Panc1 (cell line): ENCODE results near the gene GALT. TPM values are rescaled to one million over a fixed set of nuclear protein-coding genes. Genes with fewer than 3 reads are reported as not detected.
A peak's percentile ranks its signal among the peaks of the same experiment; 100 is the strongest.

Experiments used
- ATAC-seq: fragments of 200-7000 bp; cut with Tn5 transposase; 2 replicates; pipeline ENCODE4 v1.9.1; 2020; ENCODE audit warnings: mild to moderate bottlenecking, moderate library complexity
- Bru-seq: library from RNA; stranded (reverse); fragments of 400-500 nt; gene quantifications from one replicate; lab custom pipeline; 2021; lab: Mats Ljungman, UMichigan
- BruChase-seq, 2 experiments: library from RNA; stranded (reverse); fragments of 400-500 nt; gene quantifications; one replicate each; lab custom pipeline; 2021; lab: Mats Ljungman, UMichigan
- BruUV-seq: library from RNA; stranded (reverse); fragments of 400-500 nt; replicated peaks from 2 replicates; lab custom pipeline; 2021; lab: Mats Ljungman, UMichigan
- CTCF ChIA-PET: fragments of 300-600 bp; sonication (Branson Sonifier 250); formaldehyde crosslinking; loops from one replicate; lab custom pipeline; 2022; ENCODE audit warnings: antibody characterized with exemption; lab: Charles Lee
- POLR2A ChIA-PET: fragments of 300-600 bp; sonication (Branson Sonifier 250); formaldehyde crosslinking; loops from one replicate; lab custom pipeline; 2022; ENCODE audit warnings: antibody characterized with exemption; lab: Charles Lee
- DNase-seq: peaks from one replicate; pipeline ENCODE4 v3.0.0-alpha.2; 2010; ENCODE audit warnings: low read depth, low spot score
- H3K27ac ChIP-seq: 2 replicates; pipeline ENCODE4 v1.5.1; 2011; ENCODE audit warnings: mild to moderate bottlenecking, low read length, inconsistent platforms
- H3K27me3 ChIP-seq: fragments of 200-500 bp; sonication (Bioruptor generic); 2 replicates; pipeline ENCODE4 v1.6.0; 2014; ENCODE audit warnings: low read length, inconsistent platforms; ENCODE audit not compliant: control insufficient read depth, insufficient read depth
- H3K36me3 ChIP-seq: fragments of 200-500 bp; sonication (Bioruptor generic); 2 replicates; pipeline ENCODE4 v1.5.1; 2014; ENCODE audit warnings: inconsistent platforms, mild to moderate bottlenecking, low read length, moderate library complexity; ENCODE audit not compliant: control insufficient read depth, insufficient read depth
- H3K4me1 ChIP-seq: 2 replicates; pipeline ENCODE4 v1.5.1; 2011; ENCODE audit warnings: inconsistent platforms, mild to moderate bottlenecking, low read length, moderate library complexity; ENCODE audit not compliant: control insufficient read depth, insufficient read depth
- H3K4me3 ChIP-seq, 2 experiments: 2 replicates each; pipeline ENCODE4 v1.5.1; 2011 to 2012; ENCODE audit warnings: low read depth in 2 of 2, low read length in 2 of 2, mild to moderate bottlenecking in 2 of 2, inconsistent platforms in 1 of 2, moderate library complexity in 1 of 2
- H3K9me3 ChIP-seq: fragments of 200-500 bp; sonication (Bioruptor generic); 2 replicates; pipeline ENCODE4 v1.5.1; 2014; ENCODE audit warnings: low read depth, mild to moderate bottlenecking, inconsistent platforms, low read length, moderate library complexity; ENCODE audit not compliant: control insufficient read depth, insufficient read depth
- POLR2AphosphoS5 ChIP-seq: IDR thresholded peaks from 2 replicates; pipeline ENCODE4 v1.6.1; 2012; ENCODE audit warnings: mild to moderate bottlenecking, low read depth, low read length, moderate library complexity
- SIN3A ChIP-seq: IDR thresholded peaks from 2 replicates; pipeline ENCODE4 v1.6.1; 2012; ENCODE audit warnings: low read depth, mild to moderate bottlenecking, low read length, moderate library complexity, borderline replicate concordance; ENCODE audit not compliant: insufficient read depth
- TCF7L2 ChIP-seq: IDR thresholded peaks from 2 replicates; pipeline ENCODE4 v1.6.1; 2011; ENCODE audit warnings: mild to moderate bottlenecking, low read depth, low read length, inconsistent platforms
- in situ Hi-C: cut with HindIII; loops from 2 replicates; pipeline ENCODE4 v1.10.0; 2016; ENCODE audit warnings: low sequenced_read_pairs, low pct_unique_long_range_greater_than_20kb
- intact Hi-C: fragments of 100-400 bp; cut with micrococcal nuclease; formaldehyde crosslinking; loops from one replicate; pipeline ENCODE4 v1.10.0; 2022; ENCODE audit not compliant: unreplicated experiment
- long read RNA-seq: library from polyadenylated mRNA; unstranded; transcript quantifications from one replicate; pipeline ENCODE4 v2.0.0, GENCODE V29; 2021; ENCODE audit not compliant: unreplicated experiment
- polyA plus RNA-seq: library from polyadenylated mRNA; unstranded; fragments of >200 nt; gene quantifications from one replicate; pipeline ENCODE4 v1.2.1, GENCODE V29; 2012; ENCODE audit warnings: missing spikeins; ENCODE audit not compliant: insufficient read length
- total RNA-seq: library from RNA; stranded (reverse); gene quantifications from one replicate; pipeline ENCODE4 v1.2.1, GENCODE V29; 2021; ENCODE audit not compliant: unreplicated experiment
- TF ChIP-seq, protein P1 (sequence below): fragments of 450-650 bp; IDR thresholded peaks from 2 replicates; pipeline ENCODE4 v1.5.1; 2017; ENCODE audit warnings: mild to moderate bottlenecking
- TF ChIP-seq, protein P2 (sequence below), 2 experiments: IDR thresholded peaks; 2 replicates each; pipeline ENCODE4 v1.6.1; 2011 to 2012; ENCODE audit warnings: low read depth in 2 of 2, control low read depth in 1 of 2, low read length in 1 of 2, mild to moderate bottlenecking in 1 of 2, moderate library complexity in 1 of 2; ENCODE audit not compliant: insufficient read depth in 1 of 2

The GALT gene
- total RNA-seq (42.5 TPM), Bru-seq, nascent RNA (percentile 72 among the genes with signal in this experiment), BruChase-seq, experiment 1, labeled RNA remaining after a 2-hour chase (percentile 79 among the genes with signal in this experiment), BruChase-seq, experiment 2, labeled RNA remaining after a 6-hour chase (percentile 86 among the genes with signal in this experiment)
- polyA plus RNA-seq = 44.2 TPM
- long read RNA-seq, transcript GALT-201 (11 exons, 1,768 nt) = major isoform, 11 of 76 reads
- long read RNA-seq, partial matches to known transcripts = 51 of 76 reads
- long read RNA-seq, other reads (novel, unspliced or antisense) = 12 of 76 reads

DNA sequence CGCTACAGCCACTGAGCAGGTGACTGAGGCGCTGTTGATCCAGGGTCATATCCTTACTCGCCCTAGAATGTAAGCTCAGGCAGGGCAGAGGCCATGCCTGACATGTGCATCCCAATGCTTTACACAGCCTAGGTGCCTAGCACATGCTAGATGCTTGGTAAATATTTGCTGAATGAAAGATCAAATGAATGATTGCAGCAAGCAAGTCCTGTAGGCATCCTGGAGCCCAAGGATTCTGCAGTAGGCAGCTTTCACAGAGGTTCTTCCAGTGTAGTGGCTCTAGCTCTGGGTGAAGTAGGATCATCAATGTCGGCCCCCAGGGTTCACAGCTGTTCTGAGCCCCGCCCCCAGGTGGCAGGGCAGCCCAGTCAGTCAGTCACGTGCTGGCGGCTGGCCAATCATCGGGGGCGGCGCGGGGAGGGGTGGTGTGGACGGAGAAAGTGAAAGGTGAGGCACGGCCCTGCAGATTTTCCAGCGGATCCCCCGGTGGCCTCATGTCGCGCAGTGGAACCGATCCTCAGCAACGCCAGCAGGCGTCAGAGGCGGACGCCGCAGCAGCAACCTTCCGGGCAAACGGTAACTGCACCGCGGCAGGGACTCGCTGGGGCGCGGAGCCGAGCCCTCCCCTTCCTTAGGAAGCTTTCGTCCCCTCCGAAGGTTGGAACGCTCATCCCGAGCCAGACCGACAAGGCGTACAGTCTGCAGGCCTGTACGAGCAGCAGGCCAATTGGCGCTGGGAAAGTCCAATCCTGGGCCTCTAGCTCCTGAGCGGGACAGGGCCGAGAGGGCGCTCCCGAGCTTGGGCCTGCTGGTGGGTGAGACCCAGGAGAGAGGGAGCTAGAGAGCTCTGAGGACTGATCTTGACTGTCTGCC is at the start of gene GALT:
Gene GALT, plus strand, starts transcription at position 465 of the 873 bp plus-strand sequence. Its CDS starts 30 bp downstream, at position 495.
- ATAC-seq = peak; percentile 89

DNA sequence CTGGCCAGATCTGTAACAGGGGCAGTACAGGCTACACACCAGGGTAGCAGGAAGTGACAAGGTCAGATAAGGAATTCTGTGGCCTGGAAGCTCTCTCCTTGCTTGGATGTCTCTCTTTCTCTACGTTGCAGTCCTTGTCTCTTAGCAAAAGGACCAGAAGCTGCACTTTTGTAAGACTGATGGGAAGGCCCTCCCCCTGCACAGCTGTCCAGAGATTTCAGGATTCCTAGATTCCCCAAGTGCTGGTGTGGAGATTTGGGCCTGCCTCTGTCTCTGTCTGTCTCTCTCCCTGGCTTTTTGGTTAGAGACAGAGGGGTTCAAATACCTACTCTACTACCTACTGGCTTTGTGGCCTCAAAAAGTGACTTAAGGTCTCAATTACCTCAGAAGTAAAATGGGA is 46.9 kb upstream of the GALT start:
- DNase-seq (no peak), ATAC-seq (no peak)
- in situ Hi-C loops (no loop called here), intact Hi-C loops (no loop called here)
- no peaks in the 10 kb centered on the region for H3K9me3 ChIP-seq
- H3K27ac ChIP-seq = no peak overlapping the region
- no peaks in the 10 kb centered on the region for H3K4me1 ChIP-seq
- CTCF ChIA-PET = no interaction called here
- H3K27me3 ChIP-seq = peaks cover under 1% of the 10 kb centered on the region; the same call in 1 of the 2 replicates
- no peak overlapping the region for H3K4me3 ChIP-seq
- POLR2A ChIA-PET = no interaction called here
- no peak for TF ChIP-seq POLR2AphosphoS5
- no peak for TF ChIP-seq TCF7L2
- no TSS peak for BruUV-seq
- no peaks in the 10 kb centered on the region for H3K36me3 ChIP-seq

More for the DNA sequence above, at the start of gene GALT:
- H3K36me3 ChIP-seq = no peaks in the 10 kb centered on the region
- in situ Hi-C loops = no loop called here
- peaks cover 24% of the 10 kb centered on the region for H3K4me1 ChIP-seq
- no peaks in the 10 kb centered on the region for H3K27me3 ChIP-seq
- ChIA-PET CTCF (interaction anchor here (0.8 to 1.3 kb wide), 6 partner anchors 9 to 56 kb away, joined by 3 to 8 read pairs (median 4); partner anchors contain the start of gene SIGMAR1), POLR2A (no interaction called here)
- intact Hi-C loops = no loop called here
- DNase-seq = peak; percentile 30
- BruUV-seq = TSS peak; percentile 63
- TF ChIP-seq, protein P1, sequence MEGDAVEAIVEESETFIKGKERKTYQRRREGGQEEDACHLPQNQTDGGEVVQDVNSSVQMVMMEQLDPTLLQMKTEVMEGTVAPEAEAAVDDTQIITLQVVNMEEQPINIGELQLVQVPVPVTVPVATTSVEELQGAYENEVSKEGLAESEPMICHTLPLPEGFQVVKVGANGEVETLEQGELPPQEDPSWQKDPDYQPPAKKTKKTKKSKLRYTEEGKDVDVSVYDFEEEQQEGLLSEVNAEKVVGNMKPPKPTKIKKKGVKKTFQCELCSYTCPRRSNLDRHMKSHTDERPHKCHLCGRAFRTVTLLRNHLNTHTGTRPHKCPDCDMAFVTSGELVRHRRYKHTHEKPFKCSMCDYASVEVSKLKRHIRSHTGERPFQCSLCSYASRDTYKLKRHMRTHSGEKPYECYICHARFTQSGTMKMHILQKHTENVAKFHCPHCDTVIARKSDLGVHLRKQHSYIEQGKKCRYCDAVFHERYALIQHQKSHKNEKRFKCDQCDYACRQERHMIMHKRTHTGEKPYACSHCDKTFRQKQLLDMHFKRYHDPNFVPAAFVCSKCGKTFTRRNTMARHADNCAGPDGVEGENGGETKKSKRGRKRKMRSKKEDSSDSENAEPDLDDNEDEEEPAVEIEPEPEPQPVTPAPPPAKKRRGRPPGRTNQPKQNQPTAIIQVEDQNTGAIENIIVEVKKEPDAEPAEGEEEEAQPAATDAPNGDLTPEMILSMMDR = no peak
- TF ChIP-seq SIN3A = no peak
- peak; percentile 43 for TF ChIP-seq TCF7L2
- TF ChIP-seq, protein P2, sequence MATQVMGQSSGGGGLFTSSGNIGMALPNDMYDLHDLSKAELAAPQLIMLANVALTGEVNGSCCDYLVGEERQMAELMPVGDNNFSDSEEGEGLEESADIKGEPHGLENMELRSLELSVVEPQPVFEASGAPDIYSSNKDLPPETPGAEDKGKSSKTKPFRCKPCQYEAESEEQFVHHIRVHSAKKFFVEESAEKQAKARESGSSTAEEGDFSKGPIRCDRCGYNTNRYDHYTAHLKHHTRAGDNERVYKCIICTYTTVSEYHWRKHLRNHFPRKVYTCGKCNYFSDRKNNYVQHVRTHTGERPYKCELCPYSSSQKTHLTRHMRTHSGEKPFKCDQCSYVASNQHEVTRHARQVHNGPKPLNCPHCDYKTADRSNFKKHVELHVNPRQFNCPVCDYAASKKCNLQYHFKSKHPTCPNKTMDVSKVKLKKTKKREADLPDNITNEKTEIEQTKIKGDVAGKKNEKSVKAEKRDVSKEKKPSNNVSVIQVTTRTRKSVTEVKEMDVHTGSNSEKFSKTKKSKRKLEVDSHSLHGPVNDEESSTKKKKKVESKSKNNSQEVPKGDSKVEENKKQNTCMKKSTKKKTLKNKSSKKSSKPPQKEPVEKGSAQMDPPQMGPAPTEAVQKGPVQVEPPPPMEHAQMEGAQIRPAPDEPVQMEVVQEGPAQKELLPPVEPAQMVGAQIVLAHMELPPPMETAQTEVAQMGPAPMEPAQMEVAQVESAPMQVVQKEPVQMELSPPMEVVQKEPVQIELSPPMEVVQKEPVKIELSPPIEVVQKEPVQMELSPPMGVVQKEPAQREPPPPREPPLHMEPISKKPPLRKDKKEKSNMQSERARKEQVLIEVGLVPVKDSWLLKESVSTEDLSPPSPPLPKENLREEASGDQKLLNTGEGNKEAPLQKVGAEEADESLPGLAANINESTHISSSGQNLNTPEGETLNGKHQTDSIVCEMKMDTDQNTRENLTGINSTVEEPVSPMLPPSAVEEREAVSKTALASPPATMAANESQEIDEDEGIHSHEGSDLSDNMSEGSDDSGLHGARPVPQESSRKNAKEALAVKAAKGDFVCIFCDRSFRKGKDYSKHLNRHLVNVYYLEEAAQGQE (IDR thresholded peaks at IDR 0.05; ENCODE audit: insufficient read depth in 1 of 2, low read depth in 2 of 2, low read length in 1 of 2) = no peak
- peak; percentile 77 for TF ChIP-seq POLR2AphosphoS5
- H3K9me3 ChIP-seq = no peaks in the 10 kb centered on the region
- H3K27ac ChIP-seq = peak within 1 kb of the TSS; percentile 93
- peak within 1 kb of the TSS; percentile 73 to 84 for H3K4me3 ChIP-seq
